GM18951 (cell line): ENCODE results near the gene ITLN2.
"Not testable (repeated sequence)": the region's sequence is repeated elsewhere in the genome, so short reads cannot be mapped to it uniquely, and the experiment has no call there.

Experiments used
- POLR2A ChIP-seq: IDR thresholded peaks from 4 replicates; pipeline ENCODE4 v1.6.1; 2011; ENCODE audit warnings: mild to moderate bottlenecking; ENCODE audit not compliant: insufficient read length, insufficient read depth; ENCODE audit errors: extremely low read depth
- in situ Hi-C: fragments of 300-500 bp; cut with MboI; formaldehyde crosslinking; loops from one replicate; pipeline ENCODE4 v1.12.0; 2022; ENCODE audit warnings: low sequenced_read_pairs, mixed read lengths, inconsistent platforms; ENCODE audit not compliant: unreplicated experiment

Gene ITLN2

GRCh38 chr1:160945079-160945478 is 9.5 kb downstream of the ITLN2 start:
- in situ Hi-C loops, result no loop called here
- no peak for TF ChIP-seq POLR2A

GRCh38 chr1:160942926-160943325 is 11.7 kb downstream of the ITLN2 start:
- TF ChIP-seq POLR2A, result no peak
- in situ Hi-C loops, result no loop called here

GRCh38 chr1:160936666-160937065 is 17.9 kb downstream of the ITLN2 start:
- in situ Hi-C loops, result not testable (repeated sequence)

GRCh38 chr1:160935527-160936258 is 18.9 kb downstream of the ITLN2 start:
- no peak for TF ChIP-seq POLR2A
- in situ Hi-C loops, result no loop called here

- in situ Hi-C loops, result not testable (repeated sequence)
Measured at GRCh38 chr1:160933305-160933704, 21.3 kb downstream of the ITLN2 start.

GRCh38 chr1:160925652-160926244 is 28.9 kb downstream of the ITLN2 start:
- in situ Hi-C loops, result no loop called here

GRCh38 chr1:160924791-160925651 is 29.6 kb downstream of the ITLN2 start:
- no peak for TF ChIP-seq POLR2A
- in situ Hi-C loops, result no loop called here

More at GRCh38 chr1:160925652-160926244, 28.9 kb downstream of the ITLN2 start:
- no peak for TF ChIP-seq POLR2A

GRCh38 chr1:160916666-160917065 is 37.9 kb downstream of the ITLN2 start:
- in situ Hi-C loops, result no loop called here
- TF ChIP-seq POLR2A, result no peak

- in situ Hi-C loops, result not testable (repeated sequence)
Measured at GRCh38 chr1:160913229-160913628, 41.4 kb downstream of the ITLN2 start.

- no peak for TF ChIP-seq POLR2A
- in situ Hi-C loops, result no loop called here
Measured at GRCh38 chr1:160911925-160912324, 42.7 kb downstream of the ITLN2 start.

- TF ChIP-seq POLR2A, result no peak
- in situ Hi-C loops, result no loop called here
Measured at GRCh38 chr1:160911441-160911840, 43.2 kb downstream of the ITLN2 start.

GRCh38 chr1:160910170-160910750 is 44.3 kb downstream of the ITLN2 start:
- no peak for TF ChIP-seq POLR2A
- in situ Hi-C loops, result no loop called here

- TF ChIP-seq POLR2A, result no peak
- in situ Hi-C loops, result no loop called here
Measured at GRCh38 chr1:160907976-160908375, 46.6 kb downstream of the ITLN2 start.
